Fibroblast of mammary gland (primary cell): Measurements from ENCODE around the gene IMMT.

Experiments
- DNase-seq: peaks from one replicate; pipeline ENCODE4 v3.0.0-alpha.2; 2010; ENCODE audit warnings: low read depth
- H3K4me3 ChIP-seq: 2 replicates; pipeline ENCODE4 v1.5.1; 2011; ENCODE audit warnings: low read depth, mild to moderate bottlenecking, low read length, moderate library complexity; ENCODE audit not compliant: control insufficient read depth
- TF ChIP-seq, protein P1 (sequence below): conservative IDR thresholded peaks from 2 replicates; pipeline ENCODE4 v1.5.1; 2011; ENCODE audit warnings: low read depth, low read length, inconsistent platforms; ENCODE audit not compliant: control insufficient read depth, insufficient read depth

The IMMT gene

DNA sequence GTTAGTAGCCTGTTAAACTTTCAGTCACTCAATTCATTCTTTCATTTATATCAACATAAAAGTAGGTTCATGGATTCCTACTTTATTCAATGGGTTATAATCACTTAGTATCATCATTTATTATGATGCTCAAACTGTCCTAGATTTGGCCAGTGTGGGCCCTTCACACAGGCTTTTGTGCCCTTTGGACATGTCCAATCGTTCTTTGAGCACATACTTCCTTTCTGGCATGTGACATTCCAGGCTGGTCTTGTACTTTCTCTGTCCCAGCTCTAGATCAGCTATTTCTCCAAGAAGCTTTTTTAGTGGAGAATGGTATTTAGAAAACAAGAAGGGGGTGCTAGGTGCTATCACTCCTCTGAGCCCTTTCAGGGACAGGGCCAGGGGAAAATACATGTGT, 101.0 kb downstream of the IMMT start:
- no peak overlapping the region for H3K4me3 ChIP-seq
- DNase-seq: no peak

More for the DNA sequence above, 101.0 kb downstream of the IMMT start:
- TF ChIP-seq, protein P1, sequence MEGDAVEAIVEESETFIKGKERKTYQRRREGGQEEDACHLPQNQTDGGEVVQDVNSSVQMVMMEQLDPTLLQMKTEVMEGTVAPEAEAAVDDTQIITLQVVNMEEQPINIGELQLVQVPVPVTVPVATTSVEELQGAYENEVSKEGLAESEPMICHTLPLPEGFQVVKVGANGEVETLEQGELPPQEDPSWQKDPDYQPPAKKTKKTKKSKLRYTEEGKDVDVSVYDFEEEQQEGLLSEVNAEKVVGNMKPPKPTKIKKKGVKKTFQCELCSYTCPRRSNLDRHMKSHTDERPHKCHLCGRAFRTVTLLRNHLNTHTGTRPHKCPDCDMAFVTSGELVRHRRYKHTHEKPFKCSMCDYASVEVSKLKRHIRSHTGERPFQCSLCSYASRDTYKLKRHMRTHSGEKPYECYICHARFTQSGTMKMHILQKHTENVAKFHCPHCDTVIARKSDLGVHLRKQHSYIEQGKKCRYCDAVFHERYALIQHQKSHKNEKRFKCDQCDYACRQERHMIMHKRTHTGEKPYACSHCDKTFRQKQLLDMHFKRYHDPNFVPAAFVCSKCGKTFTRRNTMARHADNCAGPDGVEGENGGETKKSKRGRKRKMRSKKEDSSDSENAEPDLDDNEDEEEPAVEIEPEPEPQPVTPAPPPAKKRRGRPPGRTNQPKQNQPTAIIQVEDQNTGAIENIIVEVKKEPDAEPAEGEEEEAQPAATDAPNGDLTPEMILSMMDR: no peak
